GM12878 (cell line): ENCODE data around the gene CCDC134. TPM values are rescaled to one million over a fixed set of nuclear protein-coding genes. Genes with fewer than 3 reads are reported as not detected.
A peak's percentile ranks its signal among the peaks of the same experiment; 100 is the strongest.

Experiments used
- ATAC-seq: fragments of 200-7000 bp; cut with Tn5 transposase; 3 replicates; pipeline ENCODE4 v1.9.1; 2020; ENCODE audit warnings: mild to moderate bottlenecking, moderate library complexity
- BruUV-seq: library from RNA; stranded (reverse); fragments of 400-500 nt; replicated peaks from 2 replicates; lab custom pipeline; 2021; lab: Mats Ljungman, UMichigan
- CTCF ChIA-PET: fragments of 300-600 bp; sonication (Branson Sonifier 250); formaldehyde crosslinking; extraction: SDS; loops from one replicate; lab custom pipeline; 2021; ENCODE audit warnings: inconsistent platforms; lab: Yijun Ruan, JAX
- POLR2A ChIA-PET: fragments of 350-600 bp; formaldehyde crosslinking; extraction: SDS; loops from one replicate; lab custom pipeline; 2021; ENCODE audit warnings: inconsistent platforms; lab: Charles Lee
- RAD21 ChIA-PET: fragments of 300-600 bp; sonication (Branson Sonifier 250); formaldehyde crosslinking; loops from one replicate; lab custom pipeline; 2023; ENCODE audit warnings: antibody characterized with exemption; ENCODE audit not compliant: unreplicated experiment; lab: Charles Lee
- SMC1A ChIA-PET: fragments of 300-600 bp; sonication (Branson Sonifier 250); formaldehyde crosslinking; loops from one replicate; lab custom pipeline; 2023; ENCODE audit not compliant: unreplicated experiment, uncharacterized antibody; lab: Charles Lee
- DNase-seq: peaks from one replicate; pipeline ENCODE4 v3.0.0-alpha.2; 2011; ENCODE audit warnings: low read depth, low spot score
- FAIRE-seq: peaks from 3 replicates; lab custom pipeline; 2011; peaks lifted over from hg19 to GRCh38; lab: Jason Lieb, UNC
- H2AFZ ChIP-seq: 2 replicates; pipeline ENCODE4 v1.6.0; 2011; ENCODE audit warnings: low read depth, low read length, control low read depth; ENCODE audit not compliant: control insufficient read depth
- H3K27ac ChIP-seq: 2 replicates; pipeline ENCODE4 v1.5.1; 2011; ENCODE audit warnings: control low read depth; ENCODE audit not compliant: control insufficient read depth, insufficient read depth
- H3K27me3 ChIP-seq, 2 experiments: replicated peaks in 1 of 2; 2 replicates each; pipeline versions ENCODE4 v1.6.0 to v1.6.1; 2011; ENCODE audit warnings: low read length in 1 of 2; ENCODE audit not compliant: control insufficient read depth in 2 of 2, insufficient read depth in 2 of 2
- H3K36me3 ChIP-seq, 2 experiments: 2 replicates each; pipeline ENCODE4 v1.5.1; 2011; ENCODE audit warnings: low read length in 1 of 2; ENCODE audit not compliant: control insufficient read depth in 2 of 2, insufficient read depth in 2 of 2
- H3K4me1 ChIP-seq: 2 replicates; pipeline ENCODE4 v1.6.1; 2011; ENCODE audit warnings: mild to moderate bottlenecking, low read length, moderate library complexity, mixed read lengths; ENCODE audit not compliant: control insufficient read depth, insufficient read depth
- H3K4me2 ChIP-seq: 2 replicates; pipeline ENCODE4 v1.6.0; 2011; ENCODE audit warnings: control low read depth; ENCODE audit not compliant: control insufficient read depth, insufficient read depth
- H3K4me3 ChIP-seq: fragments of 200-600 bp; sonication (generic); 2 replicates; pipeline ENCODE4 v1.5.1; 2016
- H3K79me2 ChIP-seq: 2 replicates; pipeline ENCODE4 v1.6.0; 2011; ENCODE audit warnings: low read length; ENCODE audit not compliant: control insufficient read depth, insufficient read depth
- H3K9ac ChIP-seq: 2 replicates; pipeline ENCODE4 v1.8.0; 2011; ENCODE audit warnings: low read length, control low read depth, mixed read lengths; ENCODE audit not compliant: control insufficient read depth, insufficient read depth
- H3K9me3 ChIP-seq: replicated peaks from 3 replicates; pipeline ENCODE4 v1.5.1; 2011; ENCODE audit warnings: mild to moderate bottlenecking, low read length; ENCODE audit not compliant: control insufficient read depth, insufficient read depth
- H4K20me1 ChIP-seq: 2 replicates; pipeline ENCODE4 v1.6.0; 2011; ENCODE audit not compliant: control insufficient read depth, insufficient read depth
- EGR1 ChIP-seq, 2 experiments: IDR thresholded peaks; 1 replicate in 1 of 2; 2 replicates in 1 of 2; pipeline ENCODE4 v1.6.1; 2011 to 2012; ENCODE audit warnings: low read depth in 2 of 2, low read length in 2 of 2, borderline replicate concordance in 1 of 2, mild to moderate bottlenecking in 1 of 2, moderate library complexity in 1 of 2
- MLLT1 ChIP-seq: fragments of 450-650 bp; IDR thresholded peaks from 2 replicates; pipeline ENCODE4 v1.6.1; 2016; ENCODE audit warnings: mild to moderate bottlenecking
- MYC ChIP-seq: IDR thresholded peaks from 2 replicates; pipeline ENCODE4 v1.6.1; 2011; ENCODE audit warnings: mild to moderate bottlenecking, low read length, moderate library complexity, inconsistent platforms; ENCODE audit not compliant: insufficient read depth, insufficient replicate concordance, insufficient read length, severe bottlenecking
- NFYA ChIP-seq: IDR thresholded peaks from 2 replicates; pipeline ENCODE4 v1.6.1; 2011; ENCODE audit warnings: low read depth, mild to moderate bottlenecking, low read length, improper control_type of control experiment, borderline replicate concordance
- POLR2AphosphoS2 ChIP-seq: IDR thresholded peaks from 2 replicates; pipeline ENCODE4 v1.6.1; 2011; ENCODE audit warnings: low read depth, mild to moderate bottlenecking, low read length, improper control_type of control experiment, moderate library complexity
- RUNX3 ChIP-seq: IDR thresholded peaks from 2 replicates; pipeline ENCODE4 v1.6.1; 2012; ENCODE audit warnings: low read length, inconsistent platforms
- SRF ChIP-seq, 2 experiments: IDR thresholded peaks; 2 replicates each; pipeline ENCODE4 v1.6.1; 2011; ENCODE audit warnings: low read depth in 2 of 2, low read length in 2 of 2, mild to moderate bottlenecking in 1 of 2, moderate library complexity in 1 of 2
- ZBTB40 ChIP-seq: fragments of 450-650 bp; IDR thresholded peaks from 2 replicates; pipeline ENCODE4 v1.6.1; 2016; ENCODE audit warnings: mild to moderate bottlenecking, moderate library complexity, borderline replicate concordance
- WGBS: methylation state at CpG from one replicate; pipeline ENCODE4 v1.1.6; 2016; ENCODE audit warnings: low lambda C conversion rate; ENCODE audit not compliant: insufficient replicate concordance, insufficient coverage; ENCODE audit errors: missing lambda C conversion rate; 5-methylcytosine and 5-hydroxymethylcytosine counted together
- in situ Hi-C: fragments of 300-500 bp; cut with MboI; formaldehyde crosslinking; loops from 9 replicates; pipeline ENCODE4 v1.14.3; 2018; ENCODE audit warnings: mixed read lengths
- intact Hi-C: fragments of 100-400 bp; cut with micrococcal nuclease; formaldehyde crosslinking; loops from one replicate; pipeline ENCODE4 v1.14.2; 2022; ENCODE audit not compliant: unreplicated experiment
- polyA plus RNA-seq, 11 experiments: library from polyadenylated mRNA; depleted of rRNA in 4 of 11; unstranded in 6 of 11; stranded (reverse) in 5 of 11; fragments of >200 nt; fragmentation: Nextera tagmentation in 4 of 11; fragmentation: Illumina TruSeq in 1 of 11; extraction: Ambion mirVana in 4 of 11; extraction: Trizol in 1 of 11; gene quantifications; 1 replicate in 1 of 11; 2 replicates in 10 of 11; pipeline versions ENCODE4 v1.2.1 to v1.2.3, GENCODE V29; 2011 to 2016; ENCODE audit warnings: inconsistent platforms in 2 of 11, missing spikeins in 2 of 11, low read depth in 1 of 11
- total RNA-seq, 4 experiments: library from RNA; depleted of rRNA in 3 of 4; stranded (reverse); fragments of >200 nt in 3 of 4; fragmentation: Illumina TruSeq in 1 of 4; extraction: Trizol in 1 of 4; gene quantifications; 2 replicates each; pipeline versions ENCODE4 v1.2.1 to v1.2.3, GENCODE V29; 2013 to 2021

The CCDC134 gene
- total and polyA plus RNA-seq, 10 of the 15 experiments (the other 5 are each of a cell fraction or from before 2014, with no cell fraction given) = 0.35 to 19.3 (median 11.8) TPM

GRCh38 chr22:41787331-41787730 lies 13.1 kb upstream of the CCDC134 start:
- in situ Hi-C loops (no loop called here), intact Hi-C loops (no loop called here)
- no peak for TF ChIP-seq ZBTB40
- no peak for TF ChIP-seq EGR1 (IDR thresholded peaks at IDR 0.05; ENCODE audit: borderline replicate concordance in 1 of 2, low read depth in 2 of 2, low read length in 2 of 2)
- TF ChIP-seq RUNX3 = no peak
- no peak for TF ChIP-seq MYC
- no peak for TF ChIP-seq SRF (IDR thresholded peaks at IDR 0.05; ENCODE audit: low read depth in 2 of 2, low read length in 2 of 2)
- no peak for TF ChIP-seq NFYA
- no peak for TF ChIP-seq POLR2AphosphoS2
- TF ChIP-seq MLLT1 = no peak
- H3K27ac ChIP-seq = no peak overlapping the region
- no peaks in the 10 kb centered on the region for H3K27me3 ChIP-seq
- BruUV-seq = TSS peak; percentile 23
- peaks cover 0 to 6% of the 10 kb centered on the region in 2 experiments; a peak in 1 of 4 replicates for H3K36me3 ChIP-seq
- ChIA-PET SMC1A (interaction anchor here (0.7 to 2.0 kb wide), 8 partner anchors 12 to 50 kb away, joined by 3 to 7 read pairs (median 4); partner anchors contain the start of gene CCDC134), CTCF (interaction anchor here (0.9 to 2.2 kb wide), 5 partner anchors 14 to 90 kb away, joined by 3 to 9 read pairs (median 4); partner anchors contain the start of genes CCDC134 and MEI1), RAD21 (interaction anchor here (0.8 to 1.1 kb wide), 3 partner anchors 14 to 91 kb away, joined by 3 to 5 read pairs (median 3); partner anchors contain the start of gene CCDC134), POLR2A (interaction anchor here (0.6 to 10.4 kb wide), 2 partner anchors 12 to 221 kb away, joined by 3 to 172 read pairs; partner anchors contain the start of gene CCDC134)
- no peak overlapping the region for H3K4me3 ChIP-seq
- H3K9ac ChIP-seq = no peak overlapping the region
- ATAC-seq = no peak
- peaks cover 7% of the 10 kb centered on the region for H3K79me2 ChIP-seq
- H4K20me1 ChIP-seq = no peaks in the 10 kb centered on the region
- DNase-seq = no peak
- H3K4me1 ChIP-seq = peaks cover 13% of the 10 kb centered on the region
- no peak for FAIRE-seq
- H3K9me3 ChIP-seq = no peaks in the 10 kb centered on the region
- no peak overlapping the region for H2AFZ ChIP-seq
- 100% methylated on average over 2 of the region's 2 CpGs for WGBS
- no peak overlapping the region for H3K4me2 ChIP-seq
